Right renal cortex interstitium (tissue), 3 donors: ENCODE data around the gene DIPK1A. TPM values are rescaled to one million over a fixed set of nuclear protein-coding genes. Genes with fewer than 3 reads are reported as not detected.

ENCODE experiments used
- DNase-seq, 3 donors: peaks; one replicate each; pipeline ENCODE4 v3.0.0-alpha.2; 2013; ENCODE audit warnings: low read depth in 3 of 3, low spot score in 2 of 3
- polyA plus RNA-seq, 3 donors: library from polyadenylated mRNA; unstranded; fragments of 120-200 nt; gene quantifications; one replicate each; pipeline ENCODE4 v1.2.1, GENCODE V29; 2013; ENCODE audit not compliant: insufficient read length in 3 of 3

Gene DIPK1A
- polyA plus RNA-seq, 3 donors = 9.1 to 9.6 (median 9.4) TPM

- no peak for DNase-seq
Measured at GRCh38 chr1:92882819-92883218, 78.4 kb downstream of the DIPK1A start.

GRCh38 chr1:92881391-92881790 is 79.9 kb downstream of the DIPK1A start:
- no peak for DNase-seq

GRCh38 chr1:92879316-92879968 is 81.8 kb downstream of the DIPK1A start:
- DNase-seq = no peak

- DNase-seq = no peak
Measured at GRCh38 chr1:92877792-92878191, 83.5 kb downstream of the DIPK1A start.

GRCh38 chr1:92877081-92877711 is 84.1 kb downstream of the DIPK1A start:
- no peak for DNase-seq

- no peak for DNase-seq
Measured at GRCh38 chr1:92876351-92876750, 84.9 kb downstream of the DIPK1A start.

- DNase-seq = no peak
Measured at GRCh38 chr1:92874987-92875386, 86.3 kb downstream of the DIPK1A start.

- no peak for DNase-seq
Measured at GRCh38 chr1:92872719-92873118, 88.5 kb downstream of the DIPK1A start.

- no peak for DNase-seq
Measured at GRCh38 chr1:92870591-92870990, 90.7 kb downstream of the DIPK1A start.

GRCh38 chr1:92864131-92864530 is 97.1 kb downstream of the DIPK1A start:
- no peak for DNase-seq

- no peak for DNase-seq
Measured at GRCh38 chr1:92862605-92863004, 98.7 kb downstream of the DIPK1A start.

GRCh38 chr1:92859400-92860039 is 101.7 kb downstream of the DIPK1A start:
- DNase-seq = peak in 1 of 3 donors; percentile 2

GRCh38 chr1:92858564-92859399 is 102.5 kb downstream of the DIPK1A start:
- DNase-seq = peak; percentile 62 to 81 (median 69)

GRCh38 chr1:92857817-92858216 is 103.4 kb downstream of the DIPK1A start:
- DNase-seq = no peak

- no peak for DNase-seq
Measured at GRCh38 chr1:92855236-92855635, 106.0 kb downstream of the DIPK1A start.

GRCh38 chr1:92854101-92854785 is 107.0 kb downstream of the DIPK1A start:
- no peak for DNase-seq

GRCh38 chr1:92853299-92853698 is 108.0 kb downstream of the DIPK1A start:
- DNase-seq = no peak

- no peak for DNase-seq
Measured at GRCh38 chr1:92851729-92852128, 109.5 kb downstream of the DIPK1A start.

GRCh38 chr1:92850019-92850418 is 111.2 kb downstream of the DIPK1A start:
- DNase-seq = no peak

- no peak for DNase-seq
Measured at GRCh38 chr1:92848201-92848600, 113.1 kb downstream of the DIPK1A start.

GRCh38 chr1:92845908-92846307 is 115.4 kb downstream of the DIPK1A start:
- no peak for DNase-seq
